H1 (cell line): ENCODE results near the gene PRRG2. TPM values are rescaled to one million over a fixed set of nuclear protein-coding genes. Genes with fewer than 3 reads are reported as not detected.

ENCODE experiments used
- CTCF ChIA-PET: fragments of 300-600 bp; sonication (Branson Sonifier 250); formaldehyde crosslinking; loops from one replicate; lab custom pipeline; 2021; ENCODE audit not compliant: partially characterized antibody; lab: Charles Lee
- POLR2A ChIA-PET: fragments of 300-600 bp; sonication (Branson Sonifier 250); formaldehyde crosslinking; loops from one replicate; lab custom pipeline; 2021; ENCODE audit warnings: inconsistent platforms; ENCODE audit not compliant: partially characterized antibody; lab: Charles Lee
- DNase-seq, 2 experiments: peaks; one replicate each; pipeline versions ENCODE4 v3.0.0 to v3.0.0-alpha.2; 2010 to 2022; ENCODE audit warnings: low spot score in 2 of 2, low read depth in 1 of 2, mixed read lengths in 1 of 2
- FAIRE-seq: peaks from 2 replicates; lab custom pipeline; 2011; peaks lifted over from hg19 to GRCh38; lab: Jason Lieb, UNC
- H2AFZ ChIP-seq: 2 replicates; pipeline ENCODE4 v1.8.1; 2012; ENCODE audit warnings: low read length, inconsistent platforms
- H2AK5ac ChIP-seq: 2 replicates; pipeline ENCODE4 v1.6.1; 2013; ENCODE audit warnings: low read depth, low read length
- H2BK120ac ChIP-seq: replicated peaks from 2 replicates; pipeline ENCODE3; 2013; ENCODE audit warnings: low read depth, low read length, inconsistent platforms
- H2BK12ac ChIP-seq: 2 replicates; pipeline ENCODE4 v1.6.1; 2013; ENCODE audit warnings: low read depth, low read length
- H2BK15ac ChIP-seq: 2 replicates; pipeline ENCODE4 v1.6.1; 2013; ENCODE audit warnings: low read length
- H2BK20ac ChIP-seq: 2 replicates; pipeline ENCODE4 v1.6.1; 2013; ENCODE audit warnings: low read length
- H2BK5ac ChIP-seq: 2 replicates; pipeline ENCODE4 v1.6.1; 2013; ENCODE audit warnings: low read depth, low read length
- H3K14ac ChIP-seq: 2 replicates; pipeline ENCODE4 v1.6.1; 2013; ENCODE audit warnings: inconsistent platforms; ENCODE audit not compliant: insufficient read length
- H3K18ac ChIP-seq: 2 replicates; pipeline ENCODE4 v1.6.1; 2013; ENCODE audit warnings: low read length; ENCODE audit errors: extremely low read depth
- H3K23ac ChIP-seq: 2 replicates; pipeline ENCODE4 v1.6.1; 2013; ENCODE audit warnings: inconsistent platforms; ENCODE audit not compliant: insufficient read length
- H3K23me2 ChIP-seq: 2 replicates; pipeline ENCODE4 v1.6.1; 2013; ENCODE audit warnings: low read depth, low read length
- H3K27ac ChIP-seq: 2 replicates; pipeline ENCODE4 v1.6.1; 2011; ENCODE audit warnings: low read depth, low read length, inconsistent platforms
- H3K27me3 ChIP-seq, 4 experiments: replicated peaks in 1 of 4; 1 replicate in 1 of 4; 2 replicates in 3 of 4; pipeline versions ENCODE4 v1.6.1 to v1.8.1; 2011 to 2013; ENCODE audit warnings: low read length in 3 of 4, mild to moderate bottlenecking in 3 of 4, inconsistent platforms in 2 of 4, mixed read lengths in 2 of 4, moderate library complexity in 1 of 4; ENCODE audit not compliant: control insufficient read depth in 3 of 4, insufficient read depth in 3 of 4; ENCODE audit errors: extremely low read depth in 1 of 4
- H3K36me3 ChIP-seq, 4 experiments: 2 replicates each; pipeline versions ENCODE4 v1.6.1 to v1.8.1; 2011 to 2013; ENCODE audit warnings: mild to moderate bottlenecking in 4 of 4, low read length in 3 of 4, moderate library complexity in 2 of 4, control low read depth in 1 of 4, inconsistent platforms in 1 of 4; ENCODE audit not compliant: insufficient read depth in 4 of 4, control insufficient read depth in 2 of 4
- H3K4ac ChIP-seq: replicated peaks from 2 replicates; pipeline ENCODE3; 2013; ENCODE audit warnings: low read length, low read depth, mixed read lengths, inconsistent platforms; ENCODE audit not compliant: insufficient read length
- H3K4me1 ChIP-seq, 4 experiments: replicated peaks in 1 of 4; 1 replicate in 1 of 4; 2 replicates in 3 of 4; pipeline versions ENCODE4 v1.6.1 to v1.8.1; 2011 to 2013; ENCODE audit warnings: low read length in 3 of 4, inconsistent platforms in 2 of 4, mixed read lengths in 1 of 4; ENCODE audit not compliant: insufficient read depth in 4 of 4, control insufficient read depth in 3 of 4
- H3K4me2 ChIP-seq, 2 experiments: 2 replicates each; pipeline versions ENCODE4 v1.6.1 to v1.8.1; 2011 to 2013; ENCODE audit warnings: low read depth in 2 of 2, low read length in 2 of 2, control low read depth in 1 of 2, inconsistent platforms in 1 of 2, mild to moderate bottlenecking in 1 of 2; ENCODE audit not compliant: insufficient read depth in 1 of 2
- H3K4me3 ChIP-seq, 4 experiments: fragments of 200-600, 300-600 bp in 1 of 4; sonication (generic), shearing (Covaris generic), sonication (Bioruptor Twin) in 1 of 4; 2 replicates each; pipeline versions ENCODE4 v1.5.1 to v1.8.1; 2011 to 2016; ENCODE audit warnings: low read length in 4 of 4, low read depth in 3 of 4, control low read depth in 2 of 4, inconsistent platforms in 2 of 4, mild to moderate bottlenecking in 2 of 4, mixed read lengths in 1 of 4, moderate library complexity in 1 of 4; ENCODE audit not compliant: insufficient read depth in 2 of 4; ENCODE audit errors: extremely low read depth in 1 of 4
- H3K56ac ChIP-seq: replicated peaks from 2 replicates; pipeline ENCODE3; 2013; ENCODE audit warnings: low read depth, mild to moderate bottlenecking, mixed read lengths, low read length, inconsistent platforms; ENCODE audit not compliant: insufficient read length
- H3K79me1 ChIP-seq: 2 replicates; pipeline ENCODE4 v1.6.1; 2013; ENCODE audit warnings: low read depth, low read length, control low read depth
- H3K79me2 ChIP-seq, 2 experiments: 2 replicates each; pipeline versions ENCODE4 v1.6.1 to v1.8.1; 2012 to 2013; ENCODE audit warnings: low read length in 2 of 2, mild to moderate bottlenecking in 2 of 2, inconsistent platforms in 1 of 2; ENCODE audit not compliant: insufficient read depth in 2 of 2, control insufficient read depth in 1 of 2
- H3K9ac ChIP-seq, 4 experiments: replicated peaks in 1 of 4; 1 replicate in 1 of 4; 2 replicates in 3 of 4; pipeline versions ENCODE4 v1.6.1 to v1.8.1; 2011 to 2013; ENCODE audit warnings: low read depth in 3 of 4, low read length in 3 of 4, control low read depth in 2 of 4, mild to moderate bottlenecking in 2 of 4, moderate library complexity in 2 of 4, inconsistent platforms in 1 of 4; ENCODE audit errors: extremely low read depth in 1 of 4
- H3K9me3 ChIP-seq, 2 experiments: 2 replicates each; pipeline versions ENCODE4 v1.6.1 to v1.8.1; 2012 to 2013; ENCODE audit warnings: mild to moderate bottlenecking in 2 of 2, moderate library complexity in 2 of 2, control low read depth in 1 of 2, inconsistent platforms in 1 of 2, low read depth in 1 of 2, low read length in 1 of 2, mixed read lengths in 1 of 2; ENCODE audit not compliant: insufficient read depth in 2 of 2
- H4K20me1 ChIP-seq, 2 experiments: replicated peaks in 1 of 2; 2 replicates each; pipeline versions ENCODE3 to v1.8.1; 2011 to 2013; ENCODE audit warnings: inconsistent platforms in 2 of 2, low read length in 2 of 2, mild to moderate bottlenecking in 1 of 2; ENCODE audit not compliant: insufficient read depth in 2 of 2, control insufficient read depth in 1 of 2
- H4K5ac ChIP-seq: 2 replicates; pipeline ENCODE4 v1.6.1; 2013; ENCODE audit warnings: low read length, low read depth, mixed read lengths, inconsistent platforms; ENCODE audit not compliant: insufficient read length
- H4K8ac ChIP-seq: 2 replicates; pipeline ENCODE4 v1.8.0; 2013; ENCODE audit warnings: mild to moderate bottlenecking, moderate library complexity, low read length, inconsistent platforms; ENCODE audit not compliant: insufficient read depth; ENCODE audit errors: extremely low read depth
- H4K91ac ChIP-seq: replicated peaks from 2 replicates; pipeline ENCODE3; 2013; ENCODE audit warnings: low read length, mixed read lengths, inconsistent platforms; ENCODE audit not compliant: insufficient read length
- BACH1 ChIP-seq: IDR thresholded peaks from 2 replicates; pipeline ENCODE4 v1.6.1; 2012; ENCODE audit warnings: low read length, improper control_type of control experiment
- NANOG ChIP-seq: IDR thresholded peaks from 2 replicates; pipeline ENCODE4 v1.6.1; 2011; ENCODE audit warnings: low read length, low read depth, mild to moderate bottlenecking, inconsistent platforms; ENCODE audit not compliant: insufficient read depth, poor library complexity, severe bottlenecking
- POLR2A ChIP-seq, 2 experiments: IDR thresholded peaks; 1 replicate in 1 of 2; 2 replicates in 1 of 2; pipeline ENCODE4 v1.6.1; 2011; ENCODE audit warnings: low read depth in 2 of 2, low read length in 2 of 2, mild to moderate bottlenecking in 2 of 2; ENCODE audit errors: control extremely low read depth in 1 of 2
- POLR2AphosphoS5 ChIP-seq: IDR thresholded peaks from 2 replicates; pipeline ENCODE4 v1.6.1; 2011; ENCODE audit warnings: low read depth, low read length
- WGBS, 2 experiments: shearing (Covaris generic) in 1 of 2; methylation state at CpG; one replicate each; pipeline versions ENCODE4 v1.1.6 to v1.1.7; 2013 to 2015; ENCODE audit warnings: low lambda C conversion rate in 2 of 2, mixed read lengths in 2 of 2, inconsistent platforms in 1 of 2, low coverage in 1 of 2, missing lambda C conversion rate in 1 of 2; ENCODE audit not compliant: insufficient replicate concordance in 2 of 2, insufficient coverage in 1 of 2, insufficient read length in 1 of 2; ENCODE audit errors: extremely low coverage in 1 of 2, missing lambda C conversion rate in 1 of 2; 5-methylcytosine and 5-hydroxymethylcytosine counted together
- polyA plus RNA-seq, 7 experiments: library from polyadenylated mRNA; depleted of rRNA in 3 of 7; stranded (reverse) in 5 of 7; unstranded in 2 of 7; fragments of >200 nt in 5 of 7; fragments of 200-250 nt in 2 of 7; gene quantifications; 1 replicate in 5 of 7; 2 replicates in 1 of 7; 4 replicates in 1 of 7; pipeline versions ENCODE4 v1.2.1 to v1.2.3, GENCODE V29; 2011 to 2013; ENCODE audit warnings: missing spikeins in 2 of 7, mixed read lengths in 2 of 7
- total RNA-seq: library from RNA; stranded (reverse); fragmentation: NEBNext Ultra II Directional; extraction: Animal tissue kit (Norgen Biotek cat#: 25700); gene quantifications from 2 replicates; pipeline ENCODE4 v1.2.1, GENCODE V29; 2021

The PRRG2 gene
- total and polyA plus RNA-seq, 2 of the 8 experiments (the other 6 are each of a cell fraction or from before 2014, with no cell fraction given): 4.1 to 5.6 TPM

DNA sequence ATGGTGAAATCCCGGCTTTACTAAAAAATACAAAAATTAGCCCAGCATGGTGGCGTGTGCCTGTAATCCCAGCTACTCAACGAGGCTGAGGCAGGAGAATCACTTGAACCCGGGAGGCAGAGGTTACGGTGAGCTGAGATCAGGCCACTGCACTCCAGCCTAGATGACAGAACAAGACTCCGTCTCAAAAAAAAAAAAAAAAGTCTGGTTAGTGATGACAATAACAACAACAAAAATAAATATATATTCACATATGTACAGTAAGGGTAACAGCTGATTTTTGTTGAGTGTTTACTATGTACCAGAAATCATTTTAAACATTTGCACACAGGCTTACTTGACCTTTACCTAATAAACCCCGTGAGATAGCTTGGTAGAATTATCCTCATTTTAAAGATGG lies 35.8 kb downstream of the PRRG2 start:
- TF ChIP-seq POLR2AphosphoS5: no peak
- no peak for TF ChIP-seq BACH1
- TF ChIP-seq NANOG: no peak
- TF ChIP-seq POLR2A (IDR thresholded peaks at IDR 0.05; ENCODE audit: control extremely low read depth in 1 of 2, low read depth in 2 of 2, low read length in 2 of 2): no peak
- no peak overlapping the region for H3K4me2 ChIP-seq
- no peaks in the 10 kb centered on the region for H3K9me3 ChIP-seq
- no peaks in the 10 kb centered on the region for H3K4me1 ChIP-seq
- no peak overlapping the region for H3K4ac ChIP-seq
- H4K91ac ChIP-seq: no peak overlapping the region
- 88% methylated on average over 7 of the region's 7 CpGs; no CpG with 5 or more reads in 1 of the 2 experiments for WGBS, 2 experiments
- no peaks in the 10 kb centered on the region for H3K23me2 ChIP-seq
- no peak for DNase-seq
- no peak for FAIRE-seq
- no peak overlapping the region for H2BK120ac ChIP-seq
- no peak overlapping the region for H3K14ac ChIP-seq
- no peak overlapping the region for H2BK12ac ChIP-seq
- no peak overlapping the region for H2BK15ac ChIP-seq
- peaks cover 0 to 21% of the 10 kb centered on the region in 2 experiments; a peak in 2 of 4 replicates for H3K79me2 ChIP-seq
- no peak overlapping the region for H3K56ac ChIP-seq
- peaks cover 9% of the 10 kb centered on the region for H3K79me1 ChIP-seq
- no peak overlapping the region for H3K27ac ChIP-seq
- H4K8ac ChIP-seq: no peak overlapping the region
- ChIA-PET CTCF (interaction anchor here (0.6 to 1.8 kb wide), 10 partner anchors 16 to 112 kb away, joined by 3 to 6 read pairs (median 4); no protein-coding TSS in a partner anchor), POLR2A (interaction anchor here (1.1 to 50.7 kb wide), 10 partner anchors 7 to 121 kb away, joined by 3 to 840 read pairs (median 4); partner anchors contain the start of genes CPT1C, NOSIP, PRMT1 and PRR12)
- no peaks in the 10 kb centered on the region for H3K27me3 ChIP-seq
- no peak overlapping the region for H2AFZ ChIP-seq
- H4K20me1 ChIP-seq: peaks cover 12 to 21% of the 10 kb centered on the region in 2 experiments
- H3K23ac ChIP-seq: no peak overlapping the region
- H4K5ac ChIP-seq: no peak overlapping the region
- H3K36me3 ChIP-seq: peaks cover 21 to 63% (median 43%) of the 10 kb centered on the region in 4 experiments
- H2AK5ac ChIP-seq: no peak overlapping the region
- H2BK5ac ChIP-seq: no peak overlapping the region
- H3K9ac ChIP-seq: no peak overlapping the region
- no peak overlapping the region for H3K18ac ChIP-seq
- H2BK20ac ChIP-seq: no peak overlapping the region
- H3K4me3 ChIP-seq: no peak overlapping the region
